ENCODE results near the gene LRRC66. TPM values are rescaled to one million over a fixed set of nuclear protein-coding genes. Genes with fewer than 3 reads are reported as not detected.

LRRC66 gene
- polyA plus RNA-seq, 1 donor (not counting 4 experiments of a cell fraction or from before 2014, with no cell fraction given) = 0.28 TPM

DNA sequence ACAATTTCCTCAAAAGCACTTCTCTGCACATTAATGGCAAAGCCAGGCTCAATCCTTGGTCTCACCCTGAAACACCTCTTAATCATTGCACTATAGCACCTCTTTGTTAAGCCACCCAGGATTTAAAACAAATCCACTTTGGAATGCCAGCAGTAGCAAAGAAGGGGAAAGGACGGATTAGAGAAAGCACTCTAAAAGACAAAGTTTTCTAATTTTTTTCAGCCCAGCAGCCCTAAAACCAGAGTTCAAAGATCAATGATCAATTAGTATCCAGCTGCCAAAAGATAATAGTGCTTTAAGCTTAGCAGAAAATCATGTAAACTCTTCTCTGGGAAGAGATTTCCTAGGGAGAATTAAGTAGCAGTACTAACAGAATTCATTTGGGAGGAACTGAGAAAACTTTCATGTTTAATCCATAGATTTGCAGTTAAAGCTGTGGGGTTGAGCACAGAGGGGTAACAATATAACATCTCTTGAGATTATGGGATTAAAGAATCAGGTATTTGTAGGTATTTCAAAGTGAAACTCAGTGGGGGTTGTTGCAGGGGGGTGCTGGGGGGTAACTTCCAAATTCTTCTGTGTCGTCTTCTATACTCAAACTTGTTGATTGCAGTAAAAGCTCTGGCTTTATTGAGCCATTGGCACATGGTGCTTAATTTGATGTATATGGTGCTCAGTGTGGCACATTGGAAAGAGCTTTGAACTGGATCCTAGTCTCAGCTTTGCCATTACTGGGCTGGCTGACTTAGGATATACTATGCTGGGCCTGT lies 61.8 kb downstream of the LRRC66 start:
- no peaks in the 10 kb centered on the region for H3K36me3 ChIP-seq (ENCODE audit: control insufficient read depth in 2 of 2, extremely low read depth in 1 of 2, insufficient read depth in 2 of 2, low read length in 2 of 2)
- no peaks in the 10 kb centered on the region for H4K20me1 ChIP-seq (ENCODE audit: control insufficient read depth, extremely low read depth, insufficient read depth, low read length)
- H2AFZ ChIP-seq (ENCODE audit: control insufficient read depth, low read length) = no peak overlapping the region
- FAIRE-seq = no peak
- TF ChIP-seq, protein P1, sequence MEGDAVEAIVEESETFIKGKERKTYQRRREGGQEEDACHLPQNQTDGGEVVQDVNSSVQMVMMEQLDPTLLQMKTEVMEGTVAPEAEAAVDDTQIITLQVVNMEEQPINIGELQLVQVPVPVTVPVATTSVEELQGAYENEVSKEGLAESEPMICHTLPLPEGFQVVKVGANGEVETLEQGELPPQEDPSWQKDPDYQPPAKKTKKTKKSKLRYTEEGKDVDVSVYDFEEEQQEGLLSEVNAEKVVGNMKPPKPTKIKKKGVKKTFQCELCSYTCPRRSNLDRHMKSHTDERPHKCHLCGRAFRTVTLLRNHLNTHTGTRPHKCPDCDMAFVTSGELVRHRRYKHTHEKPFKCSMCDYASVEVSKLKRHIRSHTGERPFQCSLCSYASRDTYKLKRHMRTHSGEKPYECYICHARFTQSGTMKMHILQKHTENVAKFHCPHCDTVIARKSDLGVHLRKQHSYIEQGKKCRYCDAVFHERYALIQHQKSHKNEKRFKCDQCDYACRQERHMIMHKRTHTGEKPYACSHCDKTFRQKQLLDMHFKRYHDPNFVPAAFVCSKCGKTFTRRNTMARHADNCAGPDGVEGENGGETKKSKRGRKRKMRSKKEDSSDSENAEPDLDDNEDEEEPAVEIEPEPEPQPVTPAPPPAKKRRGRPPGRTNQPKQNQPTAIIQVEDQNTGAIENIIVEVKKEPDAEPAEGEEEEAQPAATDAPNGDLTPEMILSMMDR (optimal IDR thresholded peaks at IDR 0.05 in 1 of 3, IDR thresholded peaks at IDR 0.05 in 1 of 3, conservative IDR thresholded peaks at IDR 0.05 in 1 of 3; ENCODE audit: extremely low read depth in 1 of 3, insufficient read depth in 2 of 3, low read length in 3 of 3) = no peak
- TF ChIP-seq EZH2 (IDR thresholded peaks at IDR 0.05; ENCODE audit: low read length) = no peak
- no peaks in the 10 kb centered on the region for H3K79me2 ChIP-seq (ENCODE audit: control insufficient read depth, insufficient read depth, low read length)
- no peaks in the 10 kb centered on the region for H3K9me3 ChIP-seq (ENCODE audit: control insufficient read depth, low read depth, low read length)
- H3K9me1 ChIP-seq (ENCODE audit: control insufficient read depth, extremely low read depth, insufficient read depth, low read length) = no peaks in the 10 kb centered on the region
- no peak overlapping the region for H3K27ac ChIP-seq (ENCODE audit: control insufficient read depth, insufficient read depth, low read length)
- H3K4me2 ChIP-seq (ENCODE audit: control insufficient read depth, extremely low read depth, insufficient read depth, low read depth, low read length) = no peak overlapping the region
- dilution Hi-C loops (cut with MboI; ENCODE audit: extremely low pct_ligation_motif_present, low sequenced_read_pairs) = no loop called here
- DNase-seq (ENCODE audit: low read depth, low spot score) = no peak
- no peaks in the 10 kb centered on the region for H3K27me3 ChIP-seq (ENCODE audit: control insufficient read depth, extremely low read depth, insufficient read depth, low read length)
- H3K9ac ChIP-seq (ENCODE audit: control insufficient read depth, extremely low read depth, insufficient read depth, low read length) = no peak overlapping the region
- peaks cover 3% of the 10 kb centered on the region for H3K4me1 ChIP-seq (ENCODE audit: control insufficient read depth, extremely low read depth, insufficient read depth, low read length)
- no peak overlapping the region for H3K4me3 ChIP-seq (ENCODE audit: control insufficient read depth in 2 of 3, extremely low read depth in 1 of 3, insufficient read depth in 2 of 3, low read depth in 1 of 3, low read length in 3 of 3)

Small RNA genes within 50 kb of the gene (small RNA-seq; reads per million reads assigned to genes)
- gene AC104784.1 (ENCODE audit: insufficient read length in 3 of 3, low read depth in 3 of 3, low replicate concordance in 1 of 3) = 0 reads per million in 3 experiments

Other genes starting within 250 kb of the LRRC66 start
- 39.6 to 59.9 TPM (median 50.3 TPM) in 3 replicates for gene DCUN1D4, start 177.2 kb downstream of the LRRC66 start, polyA plus RNA-seq
- 10.3 to 18.3 TPM (median 14.7 TPM) in 3 replicates for gene SGCB, start 17.9 kb upstream of the LRRC66 start, polyA plus RNA-seq
- 4.1 to 5.9 TPM (median 5.6 TPM) in 3 replicates for gene SPATA18, start 30.9 kb upstream of the LRRC66 start, polyA plus RNA-seq

All from keratinocyte (primary cell).